HUDEP-2 (cell line): ENCODE results near the gene ZIC4.

Experiments
- DNase-seq, 76 experiments: peaks; one replicate each; lab custom pipeline; 2025; ENCODE audit not compliant: unreplicated experiment in 76 of 76; lab: John Stamatoyannopoulos, UW

Gene ZIC4

GRCh38 chr3:147406028-147406931 is at the start of gene ZIC4:
TSS of gene ZIC4 (minus strand) at chr3:147406543. CDS start at chr3:147402797, 3,746 bp downstream.
- no peak for DNase-seq

DNA sequence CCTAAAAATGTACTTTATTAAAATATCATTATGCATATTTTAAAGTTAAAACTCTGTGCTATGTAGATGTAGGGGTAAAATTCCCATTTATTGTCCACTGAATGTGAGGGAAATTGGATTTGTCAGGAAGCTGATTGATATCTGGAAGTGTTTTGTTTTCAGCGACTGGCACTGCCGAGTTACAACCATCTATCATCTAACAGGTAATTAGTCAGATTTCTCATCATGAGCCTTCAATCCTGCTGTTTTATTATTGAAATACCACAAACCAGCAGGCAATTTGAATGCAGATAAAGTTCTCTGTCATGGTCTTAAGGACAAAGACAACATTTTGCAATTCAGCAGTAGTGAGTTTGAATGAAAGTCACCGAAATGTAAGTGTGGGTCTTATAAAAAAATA is 43.3 kb upstream of the ZIC4 start:
- DNase-seq, result no peak

DNA sequence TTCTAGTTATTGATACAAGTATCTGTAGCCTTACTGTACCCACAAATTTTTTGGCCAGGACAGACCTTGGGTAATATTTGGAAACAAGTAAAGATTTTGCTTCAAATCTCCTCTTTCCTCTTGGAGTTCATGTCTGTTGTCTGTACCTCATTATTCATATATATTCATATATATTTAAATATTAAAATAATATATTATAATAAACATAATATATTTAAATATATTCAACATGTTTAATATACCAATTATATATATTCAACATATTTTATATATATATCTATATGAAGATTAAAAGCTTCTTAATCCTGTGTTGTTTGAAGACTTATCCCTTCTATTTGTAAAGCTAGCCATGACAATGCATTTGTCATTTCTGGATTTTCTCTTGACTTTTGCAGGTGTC is 40.9 kb upstream of the ZIC4 start:
- DNase-seq, result no peak

- no peak for DNase-seq
Measured at GRCh38 chr3:147431751-147432150, 25.4 kb upstream of the ZIC4 start.

DNA sequence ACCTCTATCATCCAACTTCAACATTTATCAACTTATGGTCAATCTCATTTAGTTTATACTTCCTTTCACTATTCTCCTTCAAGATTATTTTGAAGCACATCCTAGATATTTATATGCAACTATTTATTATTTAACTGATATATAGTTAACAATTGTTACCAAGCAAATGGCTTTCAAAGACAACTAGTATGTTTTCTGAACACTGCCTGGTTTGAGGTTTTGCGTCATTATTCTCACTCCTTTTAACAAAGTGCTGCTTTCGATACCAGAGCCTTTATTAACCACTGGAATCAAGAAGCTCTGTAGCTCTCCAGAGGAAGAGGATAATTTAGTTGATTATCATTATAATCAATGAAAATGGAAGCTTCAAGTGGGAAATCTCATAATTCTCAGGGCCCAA is 22.4 kb upstream of the ZIC4 start:
- no peak for DNase-seq

GRCh38 chr3:147428326-147428725 is 22.0 kb upstream of the ZIC4 start:
- DNase-seq, result no peak

DNA sequence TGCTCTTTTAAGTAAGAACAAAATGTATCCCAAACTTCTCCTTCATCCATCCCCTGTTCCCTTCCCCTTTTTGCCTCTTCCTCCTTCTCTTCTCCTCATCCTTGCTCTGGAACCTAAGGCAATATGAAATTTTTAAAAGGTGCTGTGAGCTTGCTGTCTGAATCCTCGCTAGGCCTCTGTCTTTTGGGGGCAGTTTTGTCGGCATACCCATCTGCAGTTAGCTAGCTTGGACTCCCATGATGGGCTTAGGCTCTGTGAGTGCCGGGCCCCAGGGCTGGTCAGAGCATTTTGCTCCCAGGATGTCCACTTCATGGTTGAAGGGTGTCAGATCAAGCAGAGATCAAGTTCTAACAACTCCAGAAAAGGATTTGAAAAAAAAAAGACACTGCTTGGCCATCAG is 21.4 kb upstream of the ZIC4 start:
- DNase-seq, result no peak

DNA sequence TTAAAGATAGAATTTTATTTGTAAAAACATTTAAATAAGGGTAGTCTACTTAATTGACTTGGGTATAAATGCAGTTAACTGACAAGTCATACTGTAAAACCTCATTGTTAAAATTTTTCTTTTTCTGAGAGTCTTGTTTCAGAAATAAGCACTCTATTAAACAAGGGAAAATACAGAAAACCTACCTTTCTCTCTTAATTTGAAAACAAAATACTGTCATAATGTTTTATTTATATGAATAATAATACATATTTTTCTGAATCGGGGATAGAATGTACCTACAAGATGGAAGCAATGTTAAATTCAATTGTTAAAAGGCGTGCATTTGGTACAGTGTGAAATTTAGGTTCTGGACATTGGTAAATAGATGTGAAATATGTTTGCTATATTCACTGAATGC is 20.6 kb upstream of the ZIC4 start:
- no peak for DNase-seq

- no peak for DNase-seq
Measured at GRCh38 chr3:147425388-147425850, 19.1 kb upstream of the ZIC4 start.

- DNase-seq, result no peak
Measured at GRCh38 chr3:147424581-147425387, 18.4 kb upstream of the ZIC4 start.

DNA sequence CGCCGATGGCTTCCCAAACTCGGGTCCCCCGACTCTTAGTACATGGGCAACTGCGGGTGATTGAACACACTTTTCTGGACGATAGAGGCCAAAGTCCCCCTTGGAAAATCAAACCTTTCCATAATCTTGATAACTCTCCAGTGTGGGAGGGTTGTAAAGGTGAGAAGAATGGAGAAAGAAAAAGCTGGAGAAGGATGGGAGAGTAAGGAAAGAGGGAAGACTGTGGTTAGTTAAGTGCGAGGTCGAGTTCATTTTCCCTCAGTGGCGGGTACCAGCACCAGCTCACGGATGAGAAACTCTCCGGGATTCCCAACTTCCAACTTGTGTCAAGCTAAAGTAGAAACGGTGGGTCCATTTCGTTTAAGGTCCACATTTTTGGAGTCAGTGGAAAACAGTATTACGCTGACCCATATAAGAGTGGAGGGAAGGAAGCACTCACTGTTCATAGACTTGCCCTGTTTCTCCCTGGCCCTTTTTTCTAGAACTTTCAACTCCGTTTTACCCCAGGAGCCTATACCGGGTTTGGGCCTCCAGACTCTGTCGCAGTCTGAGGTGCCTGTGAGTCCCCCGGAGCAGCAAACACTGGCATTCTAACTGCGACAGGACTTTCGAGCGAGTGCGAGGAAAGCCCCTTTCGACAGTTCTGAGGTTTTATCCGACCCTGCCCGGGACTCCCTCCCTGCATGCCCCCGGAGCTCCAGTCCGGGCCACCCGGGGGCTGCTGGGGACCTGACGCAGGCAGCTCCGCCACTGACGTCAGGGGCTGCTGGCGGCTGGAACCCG is 17.6 kb upstream of the ZIC4 start:
- DNase-seq, result no peak

DNA sequence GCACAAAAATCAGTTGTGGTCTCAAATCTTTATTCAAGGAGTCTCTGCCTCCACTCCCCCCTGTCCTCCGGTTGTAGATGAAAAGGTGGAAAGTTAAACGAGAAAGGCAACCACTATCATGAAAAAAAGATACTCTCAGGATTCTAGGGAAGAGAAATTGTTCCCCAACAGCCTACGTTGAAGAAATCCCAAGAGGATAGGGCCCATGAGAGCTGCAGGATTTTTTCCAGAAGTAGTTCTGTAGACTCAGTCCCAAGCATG is 17.1 kb upstream of the ZIC4 start:
- no peak for DNase-seq

GRCh38 chr3:147422601-147423536 is 16.5 kb upstream of the ZIC4 start:
- DNase-seq, result no peak

DNA sequence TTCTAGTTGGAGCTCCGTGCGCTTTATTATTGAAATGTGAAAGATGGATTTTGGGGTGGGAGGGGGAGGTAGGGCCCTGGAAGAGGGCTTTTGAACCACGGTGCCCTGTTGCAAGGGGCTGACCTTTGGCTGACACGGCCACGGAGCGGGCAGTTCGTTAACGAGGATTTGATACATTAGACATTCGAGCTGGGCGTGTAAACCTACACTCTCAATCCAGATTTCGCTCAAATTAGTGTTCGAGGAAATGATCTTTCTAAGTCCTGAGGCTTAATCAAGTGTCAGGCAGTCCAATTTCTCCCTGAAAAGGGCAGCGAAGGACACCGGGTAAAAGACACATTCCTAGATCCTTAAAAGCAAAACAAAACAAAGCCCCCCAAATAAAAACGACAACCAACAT is 15.9 kb upstream of the ZIC4 start:
- DNase-seq, result no peak

- no peak for DNase-seq
Measured at GRCh38 chr3:147421184-147421912, 15.0 kb upstream of the ZIC4 start.

DNA sequence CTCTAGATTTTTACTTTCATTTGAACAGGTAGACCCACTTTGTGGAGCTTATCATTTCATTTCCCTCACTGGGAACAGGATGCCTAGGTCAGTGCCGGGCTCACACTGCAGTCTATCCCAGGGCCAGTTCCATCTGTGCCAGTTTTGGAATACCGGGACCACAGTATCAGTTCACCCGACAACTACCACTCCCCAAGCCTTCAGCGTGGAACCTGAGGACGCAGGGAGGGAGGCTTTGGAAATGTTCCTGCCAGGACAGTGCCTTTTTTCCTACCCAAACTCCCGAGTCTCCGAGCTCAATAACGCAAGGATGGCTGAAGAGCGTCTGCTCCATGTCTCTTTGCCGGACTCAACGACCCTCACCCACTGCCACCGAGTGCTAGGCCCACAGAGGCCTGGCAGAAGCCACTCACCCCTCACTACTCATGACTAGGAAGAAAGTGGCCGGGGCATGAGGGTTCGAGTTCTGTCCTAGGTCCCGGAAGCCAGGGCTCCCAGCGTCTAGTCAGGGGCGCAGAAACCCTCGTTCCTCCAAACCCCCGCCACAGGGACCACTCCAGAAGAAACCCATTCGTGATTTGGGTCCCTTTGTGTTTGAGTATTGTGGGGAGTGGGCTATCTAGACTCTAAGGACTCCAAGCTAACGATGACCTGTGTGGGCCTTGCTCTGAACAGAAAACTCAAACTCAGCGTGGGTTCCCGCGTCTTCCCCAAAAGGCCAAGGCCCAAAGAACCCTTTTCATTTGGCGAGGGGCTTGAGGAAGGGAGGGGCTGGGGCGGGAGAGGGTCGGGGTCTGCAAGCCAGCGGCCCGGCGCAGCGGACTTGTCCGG is 14.2 kb upstream of the ZIC4 start:
- DNase-seq, result no peak

DNA sequence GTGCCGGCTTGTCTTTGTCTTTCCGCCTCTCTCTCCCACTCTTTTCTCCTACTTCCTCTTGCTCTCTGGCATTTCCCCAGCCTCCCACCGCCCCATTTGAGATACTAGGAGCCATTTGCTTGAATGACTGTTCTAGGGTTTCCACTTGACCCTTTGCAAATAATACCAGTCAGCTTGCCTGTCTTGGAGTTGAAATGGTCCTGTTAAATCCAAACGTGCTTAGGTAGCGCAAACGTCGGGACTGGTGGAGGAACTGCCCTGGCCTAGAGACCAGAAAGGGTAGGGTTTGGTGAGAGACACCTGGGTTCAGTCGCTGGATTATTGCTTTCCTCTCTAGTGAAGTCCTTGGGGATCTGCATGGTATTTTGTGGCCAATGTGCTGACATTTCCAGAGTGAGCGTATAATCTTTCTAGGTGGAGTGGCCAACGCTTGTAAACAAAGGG is 13.5 kb upstream of the ZIC4 start:
- DNase-seq, result no peak
